ENCODE results near the gene SLC10A3. TPM values are rescaled to one million over a fixed set of nuclear protein-coding genes. Genes with fewer than 3 reads are reported as not detected.

SLC10A3 gene
- total and polyA plus RNA-seq, 2 of the 8 experiments (the other 6 are each of a cell fraction or from before 2014, with no cell fraction given): 6.8 to 9.5 TPM

DNA sequence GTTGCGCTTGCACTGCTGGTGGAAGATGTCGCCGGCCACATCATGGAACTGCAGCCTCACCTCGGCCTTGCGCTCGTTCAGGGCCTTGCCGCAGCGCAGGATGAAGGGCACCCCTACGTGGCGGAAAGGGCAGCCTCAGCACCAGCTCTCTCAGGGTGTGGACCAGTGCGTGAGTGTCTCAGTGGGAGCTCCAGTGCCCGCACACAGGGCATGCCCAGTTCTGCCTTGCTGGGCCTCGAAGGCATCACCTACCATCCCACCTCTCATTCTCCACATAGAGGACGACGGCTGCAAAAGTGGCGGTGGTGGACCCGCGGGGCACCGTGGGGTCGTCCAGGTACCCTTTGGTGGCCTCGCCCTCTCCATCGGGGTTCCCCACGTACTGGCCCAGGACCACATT, 42.3 kb upstream of the SLC10A3 start:
- Histone ChIP-seq H4K20me1 (replicated peaks in 1 of 2; ENCODE audit: control insufficient read depth in 1 of 2, insufficient read depth in 2 of 2, low read length in 2 of 2) (peaks cover 2 to 8% of the 10 kb centered on the region in 2 experiments), H3K56ac (replicated peaks; ENCODE audit: insufficient read length, low read depth, low read length) (no peak overlapping the region), H2BK15ac (ENCODE audit: low read length) (no peak overlapping the region), H3K27ac (ENCODE audit: low read depth, low read length) (no peak overlapping the region), H3K79me1 (ENCODE audit: low read depth, low read length) (no peaks in the 10 kb centered on the region), H2BK20ac (ENCODE audit: low read length) (no peak overlapping the region), H3K4me2 (ENCODE audit: insufficient read depth in 1 of 2, low read depth in 2 of 2, low read length in 2 of 2) (no peak overlapping the region), H3K4me1 (replicated peaks in 1 of 4; ENCODE audit: control insufficient read depth in 3 of 4, insufficient read depth in 4 of 4, low read length in 3 of 4) (peaks cover 0 to 3% (median 0%) of the 10 kb centered on the region in 4 experiments; a peak in 2 of 7 replicates), H3K23ac (ENCODE audit: insufficient read length) (no peak overlapping the region), H2BK5ac (ENCODE audit: low read depth, low read length) (no peak overlapping the region), H3K9ac (replicated peaks in 1 of 4; ENCODE audit: extremely low read depth in 1 of 4, low read depth in 3 of 4, low read length in 3 of 4) (no peak overlapping the region), H3K18ac (ENCODE audit: extremely low read depth, low read length) (no peak overlapping the region), H3K4me3 (ENCODE audit: extremely low read depth in 1 of 4, insufficient read depth in 2 of 4, low read depth in 3 of 4, low read length in 4 of 4) (no peak overlapping the region), H3K9me3 (ENCODE audit: insufficient read depth in 2 of 2, low read depth in 1 of 2, low read length in 1 of 2) (no peaks in the 10 kb centered on the region), H3K14ac (ENCODE audit: insufficient read length) (no peak overlapping the region), H2AK5ac (ENCODE audit: low read depth, low read length) (no peak overlapping the region), H2BK12ac (ENCODE audit: low read depth, low read length) (no peak overlapping the region), H3K79me2 (ENCODE audit: control insufficient read depth in 1 of 2, insufficient read depth in 2 of 2, low read length in 2 of 2) (no peaks in the 10 kb centered on the region), H3K36me3 (ENCODE audit: control insufficient read depth in 2 of 4, insufficient read depth in 4 of 4, low read length in 3 of 4) (peaks cover 5 to 20% (median 14%) of the 10 kb centered on the region in 4 experiments; a peak in 7 of 8 replicates), H3K23me2 (ENCODE audit: low read depth, low read length) (no peaks in the 10 kb centered on the region), H3K27me3 (replicated peaks in 1 of 4; ENCODE audit: control insufficient read depth in 3 of 4, extremely low read depth in 1 of 4, insufficient read depth in 3 of 4, low read length in 3 of 4) (no peaks in the 10 kb centered on the region), H3K4ac (replicated peaks; ENCODE audit: insufficient read length, low read depth, low read length) (no peak overlapping the region), H4K5ac (ENCODE audit: insufficient read length, low read depth, low read length) (no peak overlapping the region), H4K91ac (replicated peaks; ENCODE audit: insufficient read length, low read length) (no peak overlapping the region), H4K8ac (ENCODE audit: extremely low read depth, insufficient read depth, low read length) (no peak overlapping the region), H2BK120ac (replicated peaks; ENCODE audit: low read depth, low read length) (no peak overlapping the region), H2AFZ (ENCODE audit: low read length) (no peak overlapping the region)
- ChIA-PET POLR2A (ENCODE audit: partially characterized antibody) (interaction anchor here (1.2 to 3.2 kb wide), 2 partner anchors 12 to 133 kb away, joined by 6 to 26 read pairs; partner anchors contain the start of gene RPL10), CTCF (ENCODE audit: partially characterized antibody) (interaction anchor here (0.6 to 2.0 kb wide), 8 partner anchors 8 to 178 kb away, joined by 3 to 8 read pairs (median 3); partner anchors contain the start of gene SLC10A3)
- 89% methylated on average over 11 of the region's 23 CpGs; no CpG with 5 or more reads in 1 of the 2 experiments for WGBS, 2 experiments (ENCODE audit: extremely low coverage in 1 of 2, insufficient coverage in 1 of 2, insufficient read length in 1 of 2, insufficient replicate concordance in 2 of 2, low coverage in 1 of 2, low lambda C conversion rate in 2 of 2, missing lambda C conversion rate in 1 of 2)
- no peak for FAIRE-seq
- no peak for DNase-seq (ENCODE audit: low read depth in 1 of 2, low spot score in 2 of 2)
- no peak for TF ChIP-seq MAFK (IDR thresholded peaks at IDR 0.05; ENCODE audit: low read depth, low read length)
- TF ChIP-seq HDAC6 (IDR thresholded peaks at IDR 0.05; ENCODE audit: low read depth, low read length): no peak
- TF ChIP-seq, protein P1, sequence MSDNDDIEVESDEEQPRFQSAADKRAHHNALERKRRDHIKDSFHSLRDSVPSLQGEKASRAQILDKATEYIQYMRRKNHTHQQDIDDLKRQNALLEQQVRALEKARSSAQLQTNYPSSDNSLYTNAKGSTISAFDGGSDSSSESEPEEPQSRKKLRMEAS (IDR thresholded peaks at IDR 0.05): no peak
- TF ChIP-seq HDAC2 (IDR thresholded peaks at IDR 0.05; ENCODE audit: borderline replicate concordance in 1 of 2, low read depth in 2 of 2, low read length in 2 of 2): no peak
- no peak for TF ChIP-seq TEAD4 (IDR thresholded peaks at IDR 0.05; ENCODE audit: low read depth, low read length)
- TF ChIP-seq NRF1 (IDR thresholded peaks at IDR 0.05; ENCODE audit: low read depth, low read length): no peak
- TF ChIP-seq, protein P2, sequence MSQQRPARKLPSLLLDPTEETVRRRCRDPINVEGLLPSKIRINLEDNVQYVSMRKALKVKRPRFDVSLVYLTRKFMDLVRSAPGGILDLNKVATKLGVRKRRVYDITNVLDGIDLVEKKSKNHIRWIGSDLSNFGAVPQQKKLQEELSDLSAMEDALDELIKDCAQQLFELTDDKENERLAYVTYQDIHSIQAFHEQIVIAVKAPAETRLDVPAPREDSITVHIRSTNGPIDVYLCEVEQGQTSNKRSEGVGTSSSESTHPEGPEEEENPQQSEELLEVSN (IDR thresholded peaks at IDR 0.05): no peak
- no peak for TF ChIP-seq TBP (IDR thresholded peaks at IDR 0.05; ENCODE audit: low read depth, low read length)
- no peak for TF ChIP-seq SP2 (IDR thresholded peaks at IDR 0.05; ENCODE audit: low read length)
- no peak for TF ChIP-seq YY1 (IDR thresholded peaks at IDR 0.05; ENCODE audit: low read depth, low read length)
- no peak for TF ChIP-seq RNF2 (IDR thresholded peaks at IDR 0.05; ENCODE audit: borderline replicate concordance, low read depth, low read length, missing control alignments, poor library complexity, severe bottlenecking)
- no peak for TF ChIP-seq CTBP2 (IDR thresholded peaks at IDR 0.05; ENCODE audit: borderline replicate concordance, insufficient read depth, insufficient read length, low read length)
- no peak for TF ChIP-seq KDM4A (IDR thresholded peaks at IDR 0.05; ENCODE audit: low read depth, low read length, severe bottlenecking)

Measured in H1 (cell line).